HG03521 (cell line): Measurements from ENCODE around the gene PPARA.
"Not testable (repeated sequence)": the region's sequence is repeated elsewhere in the genome, so short reads cannot be mapped to it uniquely, and the experiment has no call there.

Experiments
- ATAC-seq: cut with Tn5 transposase; IDR thresholded peaks from one replicate; pipeline ENCODE4 v1.9.1; 2021; ENCODE audit warnings: mild to moderate bottlenecking, moderate library complexity; ENCODE audit not compliant: unreplicated experiment

The PPARA gene

GRCh38 chr22:46165977-46166376 is 15.7 kb downstream of the PPARA start:
- no peak for ATAC-seq

GRCh38 chr22:46169628-46170027 is 19.3 kb downstream of the PPARA start:
- ATAC-seq, result no peak

- ATAC-seq, result no peak
Measured at GRCh38 chr22:46171940-46172339, 21.6 kb downstream of the PPARA start.

- no peak for ATAC-seq
Measured at GRCh38 chr22:46172522-46173110, 22.3 kb downstream of the PPARA start.

- ATAC-seq, result no peak
Measured at GRCh38 chr22:46173152-46173551, 22.8 kb downstream of the PPARA start.

GRCh38 chr22:46175631-46176030 is 25.3 kb downstream of the PPARA start:
- ATAC-seq, result no peak

- no peak for ATAC-seq
Measured at GRCh38 chr22:46176508-46177003, 26.2 kb downstream of the PPARA start.

- ATAC-seq, result no peak
Measured at GRCh38 chr22:46178755-46179505, 28.6 kb downstream of the PPARA start.

- ATAC-seq, result no peak
Measured at GRCh38 chr22:46179748-46180147, 29.4 kb downstream of the PPARA start.

- no peak for ATAC-seq
Measured at GRCh38 chr22:46180370-46181137, 30.2 kb downstream of the PPARA start.

- no peak for ATAC-seq
Measured at GRCh38 chr22:46183733-46184132, 33.4 kb downstream of the PPARA start.

- no peak for ATAC-seq
Measured at GRCh38 chr22:46185283-46185682, 35.0 kb downstream of the PPARA start.

- no peak for ATAC-seq
Measured at GRCh38 chr22:46187862-46188261, 37.5 kb downstream of the PPARA start.

- ATAC-seq, result no peak
Measured at GRCh38 chr22:46192210-46192993, 42.1 kb downstream of the PPARA start.

GRCh38 chr22:46193898-46194310 is 43.6 kb downstream of the PPARA start:
- ATAC-seq, result no peak

GRCh38 chr22:46195487-46196165 is 45.3 kb downstream of the PPARA start:
- no peak for ATAC-seq

- ATAC-seq, result no peak
Measured at GRCh38 chr22:46196278-46196677, 46.0 kb downstream of the PPARA start.

- no peak for ATAC-seq
Measured at GRCh38 chr22:46198274-46198673, 47.9 kb downstream of the PPARA start.

- ATAC-seq, result not testable (repeated sequence)
Measured at GRCh38 chr22:46198806-46199205, 48.5 kb downstream of the PPARA start.

GRCh38 chr22:46201059-46201757 is 50.9 kb downstream of the PPARA start:
- no peak for ATAC-seq
